ENCODE results near the gene ZNF688. TPM values are rescaled to one million over a fixed set of nuclear protein-coding genes. Genes with fewer than 3 reads are reported as not detected.

Gene ZNF688
- total RNA-seq, 1 donor from 2014 or later: 5.4 TPM

DNA sequence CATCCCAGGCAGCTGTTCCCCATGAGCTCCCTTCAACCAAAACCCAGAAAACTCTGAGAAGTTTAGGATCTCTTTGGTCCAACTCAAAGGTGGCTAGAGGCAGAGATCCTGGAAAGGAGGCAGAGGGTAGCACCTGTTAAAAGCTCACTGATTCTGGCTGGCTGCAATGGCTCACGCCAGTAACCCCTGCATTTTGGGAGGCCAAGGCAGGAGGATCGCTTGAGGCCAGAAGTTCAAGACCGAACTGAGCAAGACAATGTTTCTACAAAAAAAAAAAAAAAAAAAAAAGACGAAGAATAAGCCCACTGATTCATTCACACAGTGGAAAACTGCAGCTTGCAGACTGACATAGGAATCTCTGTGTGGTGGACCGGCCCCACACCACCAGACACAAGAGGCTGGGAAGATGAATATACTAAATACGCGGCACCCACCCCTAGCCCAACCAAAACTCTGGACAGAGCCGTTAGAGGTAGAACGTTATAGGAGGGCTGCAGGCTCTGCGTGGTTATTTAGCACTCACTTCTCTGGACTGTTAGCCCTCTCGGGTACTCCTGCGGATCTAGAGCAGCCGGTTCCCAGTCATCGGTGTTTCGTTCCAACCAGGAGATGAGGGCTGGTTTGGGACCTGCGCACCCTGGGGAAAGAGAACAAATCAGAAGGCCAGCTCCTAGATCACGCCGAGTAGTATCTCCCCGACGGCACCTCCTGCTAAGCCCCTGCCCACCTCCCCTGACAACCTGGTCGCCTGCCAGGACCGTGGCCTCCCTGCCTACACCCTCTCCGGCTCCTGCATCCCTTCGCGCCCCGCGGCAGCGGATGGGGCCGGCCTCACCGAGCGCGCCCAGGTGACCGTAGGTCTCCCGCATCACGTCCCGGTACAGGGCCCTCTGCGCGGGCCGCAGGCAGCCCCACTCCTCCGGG, 37.8 kb upstream of the ZNF688 start:
- Mint-ChIP-seq H3K9me3 (ENCODE audit: unreplicated experiment) (no peaks in the 10 kb centered on the region), H3K36me3 (ENCODE audit: low read depth, unreplicated experiment) (peaks cover 4% of the 10 kb centered on the region), H3K4me1 (ENCODE audit: low read depth, unreplicated experiment) (no peaks in the 10 kb centered on the region), H3K27me3 (ENCODE audit: low read depth, unreplicated experiment) (no peaks in the 10 kb centered on the region), H3K27ac (ENCODE audit: unreplicated experiment) (peak overlapping the region; percentile 78), H3K4me3 (ENCODE audit: unreplicated experiment) (peak overlapping the region; percentile 92)
- no peak for TF ChIP-seq EZH2 (IDR thresholded peaks at IDR 0.05; ENCODE audit: insufficient read depth, low read length)
- TF ChIP-seq, protein P1, sequence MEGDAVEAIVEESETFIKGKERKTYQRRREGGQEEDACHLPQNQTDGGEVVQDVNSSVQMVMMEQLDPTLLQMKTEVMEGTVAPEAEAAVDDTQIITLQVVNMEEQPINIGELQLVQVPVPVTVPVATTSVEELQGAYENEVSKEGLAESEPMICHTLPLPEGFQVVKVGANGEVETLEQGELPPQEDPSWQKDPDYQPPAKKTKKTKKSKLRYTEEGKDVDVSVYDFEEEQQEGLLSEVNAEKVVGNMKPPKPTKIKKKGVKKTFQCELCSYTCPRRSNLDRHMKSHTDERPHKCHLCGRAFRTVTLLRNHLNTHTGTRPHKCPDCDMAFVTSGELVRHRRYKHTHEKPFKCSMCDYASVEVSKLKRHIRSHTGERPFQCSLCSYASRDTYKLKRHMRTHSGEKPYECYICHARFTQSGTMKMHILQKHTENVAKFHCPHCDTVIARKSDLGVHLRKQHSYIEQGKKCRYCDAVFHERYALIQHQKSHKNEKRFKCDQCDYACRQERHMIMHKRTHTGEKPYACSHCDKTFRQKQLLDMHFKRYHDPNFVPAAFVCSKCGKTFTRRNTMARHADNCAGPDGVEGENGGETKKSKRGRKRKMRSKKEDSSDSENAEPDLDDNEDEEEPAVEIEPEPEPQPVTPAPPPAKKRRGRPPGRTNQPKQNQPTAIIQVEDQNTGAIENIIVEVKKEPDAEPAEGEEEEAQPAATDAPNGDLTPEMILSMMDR (IDR thresholded peaks at IDR 0.05; ENCODE audit: insufficient read depth, low read depth, low read length): no peak
- Histone ChIP-seq H3K9ac (ENCODE audit: low read length) (peak overlapping the region; percentile 96), H3K27me3 (ENCODE audit: insufficient read depth, low read length) (no peaks in the 10 kb centered on the region), H3K79me2 (ENCODE audit: insufficient read depth, low read length) (peaks cover 16% of the 10 kb centered on the region), H3K27ac (ENCODE audit: low read depth, low read length) (peak overlapping the region; percentile 86), H2AFZ (ENCODE audit: low read depth, low read length) (peak overlapping the region; percentile 97), H4K20me1 (ENCODE audit: insufficient read depth, low read length) (no peaks in the 10 kb centered on the region), H3K36me3 (ENCODE audit: insufficient read depth, low read length) (no peaks in the 10 kb centered on the region), H3K4me2 (ENCODE audit: low read length) (peak overlapping the region; percentile 84), H3K4me3 (ENCODE audit: insufficient read depth, low read depth, low read length) (peak overlapping the region; percentile 86), H3K9me3 (ENCODE audit: insufficient read depth, low read depth, low read length) (no peaks in the 10 kb centered on the region), H3K4me1 (ENCODE audit: insufficient read depth, low read length) (peaks cover 2% of the 10 kb centered on the region)
- FAIRE-seq (no peak), DNase-seq (ENCODE audit: low read depth) (peak; percentile 25)

DNA sequence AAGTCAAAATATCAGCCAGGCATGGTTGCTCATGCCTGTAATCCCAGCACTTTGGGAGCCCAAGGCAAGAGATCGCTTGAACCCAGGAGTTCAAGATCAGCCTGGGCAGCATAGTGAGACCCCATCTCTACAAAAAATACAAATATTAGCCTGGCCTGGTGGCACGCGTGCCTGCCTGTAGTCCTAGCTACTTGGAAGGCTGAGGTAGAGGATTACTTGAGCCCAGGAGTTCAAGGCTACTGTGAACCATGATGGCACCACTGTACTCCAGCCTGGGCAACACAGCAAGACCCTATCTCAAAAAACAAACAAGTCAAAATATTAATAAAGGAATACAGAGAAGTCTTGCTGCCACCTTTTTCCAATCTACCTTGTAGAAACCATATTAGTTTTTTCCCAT, 34.5 kb upstream of the ZNF688 start:
- Histone ChIP-seq H3K9me3 (ENCODE audit: insufficient read depth, low read depth, low read length) (no peaks in the 10 kb centered on the region), H3K79me2 (ENCODE audit: insufficient read depth, low read length) (peaks cover 16% of the 10 kb centered on the region), H3K4me3 (ENCODE audit: insufficient read depth, low read depth, low read length) (no peak overlapping the region), H3K27ac (ENCODE audit: low read depth, low read length) (no peak overlapping the region), H4K20me1 (ENCODE audit: insufficient read depth, low read length) (no peaks in the 10 kb centered on the region), H3K4me1 (ENCODE audit: insufficient read depth, low read length) (peaks cover 8% of the 10 kb centered on the region), H3K27me3 (ENCODE audit: insufficient read depth, low read length) (no peaks in the 10 kb centered on the region), H3K9ac (ENCODE audit: low read length) (no peak overlapping the region), H3K4me2 (ENCODE audit: low read length) (no peak overlapping the region), H3K36me3 (ENCODE audit: insufficient read depth, low read length) (peaks cover 7% of the 10 kb centered on the region), H2AFZ (ENCODE audit: low read depth, low read length) (no peak overlapping the region)
- no peaks in the 10 kb centered on the region for H3K27me3 Mint-ChIP-seq (ENCODE audit: low read depth, unreplicated experiment)
- DNase-seq (ENCODE audit: low read depth) (no peak), FAIRE-seq (no peak)
- no peak overlapping the region for H3K4me3 Mint-ChIP-seq (ENCODE audit: unreplicated experiment)
- TF ChIP-seq, protein P1 (IDR thresholded peaks at IDR 0.05; ENCODE audit: insufficient read depth, low read depth, low read length): no peak
- no peak for TF ChIP-seq EZH2 (IDR thresholded peaks at IDR 0.05; ENCODE audit: insufficient read depth, low read length)
- H3K27ac Mint-ChIP-seq (ENCODE audit: unreplicated experiment): no peak overlapping the region
- H3K4me1 Mint-ChIP-seq (ENCODE audit: low read depth, unreplicated experiment): peaks cover 11% of the 10 kb centered on the region
- peaks cover 9% of the 10 kb centered on the region for H3K36me3 Mint-ChIP-seq (ENCODE audit: low read depth, unreplicated experiment)
- no peaks in the 10 kb centered on the region for H3K9me3 Mint-ChIP-seq (ENCODE audit: unreplicated experiment)

DNA sequence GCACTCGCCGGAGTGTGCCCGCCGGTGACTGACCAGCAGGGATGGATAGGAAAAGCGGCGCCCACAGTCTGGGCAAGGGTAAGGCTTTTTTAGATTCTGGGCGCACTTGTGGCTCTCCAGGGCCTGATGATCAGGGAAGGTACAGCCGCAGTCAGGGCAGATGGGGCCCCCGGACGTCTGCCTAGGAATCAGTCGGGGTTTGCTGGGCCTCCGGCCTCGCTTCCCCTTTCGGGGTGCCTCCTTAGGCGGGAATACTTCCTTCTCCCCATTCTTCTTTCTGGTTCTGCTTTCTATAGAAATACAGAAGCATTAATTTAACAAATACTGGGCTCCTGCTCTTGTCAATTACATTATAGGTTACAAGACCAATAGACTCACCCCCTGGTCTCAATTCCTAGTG, 33.6 kb upstream of the ZNF688 start:
- Histone ChIP-seq H2AFZ (ENCODE audit: low read depth, low read length) (no peak overlapping the region), H3K36me3 (ENCODE audit: insufficient read depth, low read length) (peaks cover 7% of the 10 kb centered on the region), H3K4me3 (ENCODE audit: insufficient read depth, low read depth, low read length) (no peak overlapping the region), H3K9ac (ENCODE audit: low read length) (no peak overlapping the region), H3K79me2 (ENCODE audit: insufficient read depth, low read length) (peaks cover 16% of the 10 kb centered on the region), H3K27me3 (ENCODE audit: insufficient read depth, low read length) (no peaks in the 10 kb centered on the region), H3K4me2 (ENCODE audit: low read length) (no peak overlapping the region), H3K27ac (ENCODE audit: low read depth, low read length) (no peak overlapping the region), H3K9me3 (ENCODE audit: insufficient read depth, low read depth, low read length) (no peaks in the 10 kb centered on the region), H4K20me1 (ENCODE audit: insufficient read depth, low read length) (no peaks in the 10 kb centered on the region), H3K4me1 (ENCODE audit: insufficient read depth, low read length) (peaks cover 6% of the 10 kb centered on the region)
- H3K36me3 Mint-ChIP-seq (ENCODE audit: low read depth, unreplicated experiment): peaks cover 10% of the 10 kb centered on the region
- no peak overlapping the region for H3K4me3 Mint-ChIP-seq (ENCODE audit: unreplicated experiment)
- TF ChIP-seq, protein P1 (IDR thresholded peaks at IDR 0.05; ENCODE audit: insufficient read depth, low read depth, low read length): no peak
- TF ChIP-seq EZH2 (IDR thresholded peaks at IDR 0.05; ENCODE audit: insufficient read depth, low read length): no peak
- H3K27ac Mint-ChIP-seq (ENCODE audit: unreplicated experiment): no peak overlapping the region
- H3K4me1 Mint-ChIP-seq (ENCODE audit: low read depth, unreplicated experiment): peaks cover 11% of the 10 kb centered on the region
- H3K27me3 Mint-ChIP-seq (ENCODE audit: low read depth, unreplicated experiment): no peaks in the 10 kb centered on the region
- DNase-seq (ENCODE audit: low read depth) (no peak), FAIRE-seq (no peak)
- peaks cover 3% of the 10 kb centered on the region for H3K9me3 Mint-ChIP-seq (ENCODE audit: unreplicated experiment)

All from astrocyte (in vitro differentiated cells and primary cell).